ENCODE measurements around the gene ODF2.

The ODF2 gene

GRCh38 chr9:128473104-128473503 lies 17.3 kb downstream of the ODF2 start:
- Histone ChIP-seq H2AFZ (ENCODE audit: low read length) (no peak overlapping the region), H3K4me3 (ENCODE audit: low read depth, low read length, poor library complexity, severe bottlenecking) (no peak overlapping the region), H4K20me1 (ENCODE audit: insufficient read depth, low read length) (no peaks in the 10 kb centered on the region), H3K9ac (ENCODE audit: low read length) (no peak overlapping the region), H3K27ac (ENCODE audit: low read depth, low read length, poor library complexity, severe bottlenecking) (no peak overlapping the region), H3K4me1 (ENCODE audit: insufficient read depth, low read length, severe bottlenecking) (no peaks in the 10 kb centered on the region), H3K36me3 (ENCODE audit: insufficient read depth, low read length) (peaks cover 45% of the 10 kb centered on the region), H3K4me2 (ENCODE audit: low read length) (no peak overlapping the region), H3K79me2 (ENCODE audit: insufficient read depth, low read length) (no peaks in the 10 kb centered on the region), H3K9me2 (ENCODE audit: low read depth, low read length) (no peaks in the 10 kb centered on the region), H3K9me3 (ENCODE audit: low read length) (no peaks in the 10 kb centered on the region), H3F3A (ENCODE audit: insufficient read depth, low read length) (no peaks in the 10 kb centered on the region), H3K27me3 (ENCODE audit: insufficient read depth, low read length) (no peaks in the 10 kb centered on the region)
- no peak for TF ChIP-seq CTCF (IDR thresholded peaks at IDR 0.05; ENCODE audit: low read length)
- no peak for TF ChIP-seq EZH2 (IDR thresholded peaks at IDR 0.05; ENCODE audit: borderline replicate concordance, low read length)

GRCh38 chr9:128475867-128476266 lies 20.1 kb downstream of the ODF2 start:
- H3K36me3 ChIP-seq (ENCODE audit: insufficient read depth, low read length), result peaks cover 53% of the 10 kb centered on the region
- no peaks in the 10 kb centered on the region for H3K27me3 ChIP-seq (ENCODE audit: insufficient read depth, low read length)
- TF ChIP-seq EZH2 (IDR thresholded peaks at IDR 0.05; ENCODE audit: borderline replicate concordance, low read length) (no peak), CTCF (IDR thresholded peaks at IDR 0.05; ENCODE audit: low read length) (no peak)
- no peaks in the 10 kb centered on the region for H3K79me2 ChIP-seq (ENCODE audit: insufficient read depth, low read length)
- H3K4me2 ChIP-seq (ENCODE audit: low read length), result no peak overlapping the region
- no peaks in the 10 kb centered on the region for H3K9me2 ChIP-seq (ENCODE audit: low read depth, low read length)
- no peaks in the 10 kb centered on the region for H3K9me3 ChIP-seq (ENCODE audit: low read length)
- H3K4me3 ChIP-seq (ENCODE audit: low read depth, low read length, poor library complexity, severe bottlenecking), result no peak overlapping the region
- H3K9ac ChIP-seq (ENCODE audit: low read length), result no peak overlapping the region
- no peak overlapping the region for H3K27ac ChIP-seq (ENCODE audit: low read depth, low read length, poor library complexity, severe bottlenecking)
- no peaks in the 10 kb centered on the region for H3K4me1 ChIP-seq (ENCODE audit: insufficient read depth, low read length, severe bottlenecking)
- no peak overlapping the region for H2AFZ ChIP-seq (ENCODE audit: low read length)
- H3F3A ChIP-seq (ENCODE audit: insufficient read depth, low read length), result no peaks in the 10 kb centered on the region
- H4K20me1 ChIP-seq (ENCODE audit: insufficient read depth, low read length), result no peaks in the 10 kb centered on the region

GRCh38 chr9:128479262-128479661 lies 23.5 kb downstream of the ODF2 start:
- no peaks in the 10 kb centered on the region for H3K9me3 ChIP-seq (ENCODE audit: low read length)
- TF ChIP-seq CTCF (IDR thresholded peaks at IDR 0.05; ENCODE audit: low read length) (no peak), EZH2 (IDR thresholded peaks at IDR 0.05; ENCODE audit: borderline replicate concordance, low read length) (no peak)
- no peaks in the 10 kb centered on the region for H3K27me3 ChIP-seq (ENCODE audit: insufficient read depth, low read length)
- H3K36me3 ChIP-seq (ENCODE audit: insufficient read depth, low read length), result peaks cover 70% of the 10 kb centered on the region
- H3K4me3 ChIP-seq (ENCODE audit: low read depth, low read length, poor library complexity, severe bottlenecking), result no peak overlapping the region
- H2AFZ ChIP-seq (ENCODE audit: low read length), result no peak overlapping the region
- no peaks in the 10 kb centered on the region for H3F3A ChIP-seq (ENCODE audit: insufficient read depth, low read length)
- no peak overlapping the region for H3K4me2 ChIP-seq (ENCODE audit: low read length)
- no peak overlapping the region for H3K27ac ChIP-seq (ENCODE audit: low read depth, low read length, poor library complexity, severe bottlenecking)
- H3K79me2 ChIP-seq (ENCODE audit: insufficient read depth, low read length), result no peaks in the 10 kb centered on the region
- H3K9me2 ChIP-seq (ENCODE audit: low read depth, low read length), result no peaks in the 10 kb centered on the region
- no peak overlapping the region for H3K9ac ChIP-seq (ENCODE audit: low read length)
- H3K4me1 ChIP-seq (ENCODE audit: insufficient read depth, low read length, severe bottlenecking), result no peaks in the 10 kb centered on the region
- H4K20me1 ChIP-seq (ENCODE audit: insufficient read depth, low read length), result no peaks in the 10 kb centered on the region

All from OCI-LY1 (cell line).